Measurements from ENCODE around the gene CREB3L1. TPM values are rescaled to one million over a fixed set of nuclear protein-coding genes. Genes with fewer than 3 reads are reported as not detected.
"Not testable (repeated sequence)": the region's sequence is repeated elsewhere in the genome, so short reads cannot be mapped to it uniquely, and the experiment has no call there.

The CREB3L1 gene
- total and polyA plus RNA-seq, 2 donors from 2014 or later: 2.5 to 7.3 TPM

GRCh38 chr11:46254133-46254491 lies 23.4 kb upstream of the CREB3L1 start:
- H3K4me3 ChIP-seq (ENCODE audit: low read length in 3 of 3): no peak overlapping the region
- no peaks in the 10 kb centered on the region for H3K36me3 ChIP-seq (ENCODE audit: control insufficient read depth in 2 of 3, insufficient read depth in 3 of 3, low read length in 3 of 3)
- DNase-seq (no peak), FAIRE-seq (no peak)
- no peak overlapping the region for H3K9ac ChIP-seq (ENCODE audit: low read length in 3 of 3)
- no peak overlapping the region for H3K27ac ChIP-seq (ENCODE audit: low read depth in 2 of 2, low read length in 2 of 2)
- no peaks in the 10 kb centered on the region for H3K9me3 ChIP-seq (ENCODE audit: control insufficient read depth in 2 of 3, insufficient read depth in 1 of 3, low read length in 3 of 3)
- no peak for TF ChIP-seq CTCF (IDR thresholded peaks at IDR 0.05; ENCODE audit: borderline replicate concordance, extremely low read depth, insufficient read depth)
- H3K27me3 ChIP-seq (ENCODE audit: control insufficient read depth, insufficient read depth, low read length): no peaks in the 10 kb centered on the region
- no peaks in the 10 kb centered on the region for H3K4me1 ChIP-seq (ENCODE audit: control insufficient read depth in 2 of 3, insufficient read depth in 2 of 3, low read depth in 1 of 3, low read length in 3 of 3)
- intact Hi-C loops (cut with DNase I): no loop called here

- FAIRE-seq (no peak), DNase-seq (peak in 1 of 5 donors; percentile 0)
- H3K27me3 ChIP-seq (ENCODE audit: control insufficient read depth, insufficient read depth, low read length): no peaks in the 10 kb centered on the region
- H3K9ac ChIP-seq (ENCODE audit: low read length in 3 of 3): no peak overlapping the region
- intact Hi-C loops (cut with DNase I): no loop called here
- no peak for TF ChIP-seq CTCF (IDR thresholded peaks at IDR 0.05; ENCODE audit: borderline replicate concordance, extremely low read depth, insufficient read depth)
- no peaks in the 10 kb centered on the region for H3K9me3 ChIP-seq (ENCODE audit: control insufficient read depth in 2 of 3, insufficient read depth in 1 of 3, low read length in 3 of 3)
- H3K36me3 ChIP-seq (ENCODE audit: control insufficient read depth in 2 of 3, insufficient read depth in 3 of 3, low read length in 3 of 3): no peaks in the 10 kb centered on the region
- no peak overlapping the region for H3K27ac ChIP-seq (ENCODE audit: low read depth in 2 of 2, low read length in 2 of 2)
- H3K4me1 ChIP-seq (ENCODE audit: control insufficient read depth in 2 of 3, insufficient read depth in 2 of 3, low read depth in 1 of 3, low read length in 3 of 3): no peaks in the 10 kb centered on the region
- H3K4me3 ChIP-seq (ENCODE audit: low read length in 3 of 3): no peak overlapping the region
Observed at GRCh38 chr11:46256540-46257001, 20.9 kb upstream of the CREB3L1 start.

GRCh38 chr11:46259347-46259746 lies 18.1 kb upstream of the CREB3L1 start:
- H3K27ac ChIP-seq (ENCODE audit: low read depth in 2 of 2, low read length in 2 of 2); DNase-seq; H3K9ac ChIP-seq (ENCODE audit: low read length in 3 of 3); intact Hi-C loops (cut with DNase I); FAIRE-seq; H3K9me3 ChIP-seq (ENCODE audit: control insufficient read depth in 2 of 3, insufficient read depth in 1 of 3, low read length in 3 of 3); H3K4me3 ChIP-seq (ENCODE audit: low read length in 3 of 3); H3K4me1 ChIP-seq (ENCODE audit: control insufficient read depth in 2 of 3, insufficient read depth in 2 of 3, low read depth in 1 of 3, low read length in 3 of 3); H3K27me3 ChIP-seq (ENCODE audit: control insufficient read depth, insufficient read depth, low read length); H3K36me3 ChIP-seq (ENCODE audit: control insufficient read depth in 2 of 3, insufficient read depth in 3 of 3, low read length in 3 of 3): not testable (repeated sequence)

- Histone ChIP-seq H3K4me3 (ENCODE audit: low read length in 3 of 3) (no peak overlapping the region), H3K9me3 (ENCODE audit: control insufficient read depth in 2 of 3, insufficient read depth in 1 of 3, low read length in 3 of 3) (no peaks in the 10 kb centered on the region), H3K4me1 (ENCODE audit: control insufficient read depth in 2 of 3, insufficient read depth in 2 of 3, low read depth in 1 of 3, low read length in 3 of 3) (no peaks in the 10 kb centered on the region), H3K9ac (ENCODE audit: low read length in 3 of 3) (no peak overlapping the region), H3K27ac (ENCODE audit: low read depth in 2 of 2, low read length in 2 of 2) (no peak overlapping the region), H3K36me3 (ENCODE audit: control insufficient read depth in 2 of 3, insufficient read depth in 3 of 3, low read length in 3 of 3) (no peaks in the 10 kb centered on the region), H3K27me3 (ENCODE audit: control insufficient read depth, insufficient read depth, low read length) (no peaks in the 10 kb centered on the region)
- intact Hi-C loops (cut with DNase I): no loop called here
- TF ChIP-seq CTCF (IDR thresholded peaks at IDR 0.05; ENCODE audit: borderline replicate concordance, extremely low read depth, insufficient read depth): no peak
- DNase-seq (no peak), FAIRE-seq (no peak)
Observed at GRCh38 chr11:46259971-46260560, 17.4 kb upstream of the CREB3L1 start.

Data from kidney (tissue), 14 donors.